Activated naive CD4-positive, alpha-beta T cell treated with anti-CD3 and anti-CD28 coated beads, Interleukin-2, amount 50 U/mL, for 72 hours (primary cell): ENCODE measurements around the gene SEC62. TPM values are rescaled to one million over a fixed set of nuclear protein-coding genes. Genes with fewer than 3 reads are reported as not detected.

Experiments
- ATAC-seq, 2 donors: fragments of 150-1000 bp; cut with Tn5 transposase; 2 replicates each; pipeline ENCODE4 v1.10.0; 2021; ENCODE audit warnings: mild to moderate bottlenecking in 2 of 2, moderate library complexity in 2 of 2
- DNase-seq, 2 donors: peaks; one replicate each; pipeline ENCODE4 v3.0.0; 2021 to 2022; ENCODE audit warnings: low spot score in 2 of 2
- H3K27ac Mint-ChIP-seq, 2 donors: one replicate each; pipeline ENCODE4 v1.8.0; 2022; ENCODE audit warnings: mild to moderate bottlenecking in 2 of 2, mixed read lengths in 2 of 2
- H3K36me3 Mint-ChIP-seq, 2 donors: one replicate each; pipeline ENCODE4 v1.8.0; 2022; ENCODE audit warnings: mixed read lengths in 2 of 2
- H3K9me3 Mint-ChIP-seq, 2 donors: one replicate each; pipeline ENCODE4 v1.8.0; 2022; ENCODE audit warnings: mixed read lengths in 2 of 2
- total RNA-seq, 2 donors: library from RNA; stranded (reverse); gene quantifications; one replicate each; pipeline ENCODE4 v1.2.3, GENCODE V29; 2022

Gene SEC62
- total RNA-seq, 2 donors from 2014 or later = 52.1 to 81.9 TPM

- H3K27ac Mint-ChIP-seq = peak within 1 kb of the TSS in 1 of 2 donors; percentile 35
- DNase-seq (peak; percentile 89), ATAC-seq (peak; percentile 92 to 94)
- peaks cover 0 to 5% of the 10 kb centered on the region in 2 donors for H3K9me3 Mint-ChIP-seq
- peaks cover 0 to 5% of the 10 kb centered on the region in 2 donors for H3K36me3 Mint-ChIP-seq
These were observed 71.1 kb downstream of the SEC62 start, which contains the start of gene GPR160 for GRCh38 chr3:170037463-170038433. GPR160 (plus strand) TSS chr3:170037995; CDS start chr3:170083973, 45,978 bp downstream.

GRCh38 chr3:170038434-170039110, 72.0 kb downstream of the SEC62 start:
- DNase-seq (peak in 1 of 2 donors; percentile 29), ATAC-seq (peak; percentile 6 to 14)
- Mint-ChIP-seq H3K36me3 (peaks cover 0 to 4% of the 10 kb centered on the region in 2 donors), H3K9me3 (peaks cover 0 to 4% of the 10 kb centered on the region in 2 donors), H3K27ac (peak overlapping the region in 1 of 2 donors; percentile 35)

GRCh38 chr3:170040418-170040817, 73.8 kb downstream of the SEC62 start:
- DNase-seq = no peak
- H3K36me3 Mint-ChIP-seq = no peaks in the 10 kb centered on the region
- no peak overlapping the region for H3K27ac Mint-ChIP-seq
- no peaks in the 10 kb centered on the region for H3K9me3 Mint-ChIP-seq
- no peak for ATAC-seq

DNA sequence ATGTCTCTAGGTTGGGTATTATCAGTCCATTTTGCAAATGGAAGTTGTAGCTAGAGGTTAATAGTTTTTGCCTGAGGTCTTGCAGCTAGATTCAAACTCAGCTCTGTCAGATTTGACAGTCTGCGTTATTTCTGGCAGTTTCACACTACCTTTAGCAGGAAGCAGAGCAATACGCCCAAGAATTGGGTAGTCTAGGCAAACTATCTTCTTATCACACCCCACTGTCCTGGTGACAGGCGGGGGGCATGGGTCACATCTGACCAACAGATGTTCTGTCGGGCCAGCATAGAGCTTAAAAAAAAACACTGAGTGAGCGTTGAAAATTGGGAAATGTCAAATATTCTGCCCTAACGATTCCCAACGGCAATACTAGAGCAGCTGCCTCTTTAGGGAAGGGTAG, 76.9 kb downstream of the SEC62 start:
- no peak overlapping the region for H3K27ac Mint-ChIP-seq
- no peaks in the 10 kb centered on the region for H3K9me3 Mint-ChIP-seq
- ATAC-seq (no peak), DNase-seq (no peak)
- no peaks in the 10 kb centered on the region for H3K36me3 Mint-ChIP-seq

DNA sequence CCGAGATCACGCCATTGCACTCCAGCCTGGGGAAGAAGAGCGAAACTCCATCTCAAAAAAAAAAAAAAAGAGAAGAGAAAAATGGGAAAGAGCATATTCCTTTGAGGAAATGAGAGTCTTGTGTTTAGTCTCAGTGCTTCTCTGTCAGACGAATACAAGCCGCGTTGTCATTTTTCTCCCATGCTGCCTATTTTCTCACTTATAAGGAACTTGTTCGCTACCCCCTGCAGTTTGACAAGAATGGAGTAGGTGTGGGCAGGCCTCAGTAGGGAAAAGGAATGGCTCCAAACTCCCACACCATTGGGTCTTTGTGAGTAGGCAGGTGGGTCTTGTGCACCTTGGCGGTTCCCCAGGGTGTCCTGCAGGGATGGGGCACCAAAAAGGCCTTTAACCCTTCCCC, 77.7 kb downstream of the SEC62 start:
- DNase-seq (no peak), ATAC-seq (no peak)
- no peak overlapping the region for H3K27ac Mint-ChIP-seq
- H3K9me3 Mint-ChIP-seq = no peaks in the 10 kb centered on the region
- no peaks in the 10 kb centered on the region for H3K36me3 Mint-ChIP-seq

DNA sequence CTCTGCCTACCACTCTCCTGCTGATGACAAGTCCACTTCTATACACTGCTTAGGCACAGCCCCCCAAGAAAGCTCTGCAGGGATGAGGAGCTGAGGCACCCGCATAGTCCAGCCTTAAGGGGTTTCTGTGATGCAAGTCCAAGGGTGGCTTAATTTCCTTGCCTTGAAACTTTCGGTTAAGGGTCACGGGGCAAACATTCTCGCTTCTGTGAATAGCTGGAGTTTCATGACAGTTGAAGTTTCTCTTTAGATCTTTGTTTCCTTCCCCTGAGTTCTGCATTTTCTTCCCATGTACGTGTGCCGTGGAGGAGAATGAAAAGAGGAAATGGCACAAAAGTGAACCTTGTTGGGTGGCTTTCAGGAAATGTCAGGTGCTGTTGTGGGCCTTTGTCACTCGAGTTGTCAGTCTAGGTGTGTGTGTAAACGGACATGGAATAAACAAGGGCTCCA, 78.2 kb downstream of the SEC62 start:
- Mint-ChIP-seq H3K36me3 (no peaks in the 10 kb centered on the region), H3K9me3 (no peaks in the 10 kb centered on the region), H3K27ac (no peak overlapping the region)
- ATAC-seq (peak in 1 of 2 donors; percentile 45), DNase-seq (no peak)

GRCh38 chr3:170046269-170047132, 79.9 kb downstream of the SEC62 start:
- H3K27ac Mint-ChIP-seq = no peak overlapping the region
- ATAC-seq (no peak), DNase-seq (no peak)
- no peaks in the 10 kb centered on the region for H3K9me3 Mint-ChIP-seq
- H3K36me3 Mint-ChIP-seq = no peaks in the 10 kb centered on the region

GRCh38 chr3:170047133-170047404, 80.5 kb downstream of the SEC62 start:
- Mint-ChIP-seq H3K9me3 (no peaks in the 10 kb centered on the region), H3K36me3 (no peaks in the 10 kb centered on the region), H3K27ac (no peak overlapping the region)
- ATAC-seq (no peak), DNase-seq (no peak)

Other genes with a start within 250 kb of the SEC62 start
- gene TERC, start 201.7 kb upstream of the SEC62 start, total RNA-seq = 10 to 100 TPM in 1 of 2 donors, 1 to 10 TPM in 1; 8.5 to 10.2 TPM
- gene ACTRT3, start 197.2 kb upstream of the SEC62 start, total RNA-seq = 1 to 10 TPM in 1 of 2 donors, under 1 TPM in 1; 0.19 to 2.1 TPM
- gene MYNN, start 193.4 kb upstream of the SEC62 start, total RNA-seq = 10 to 100 TPM; 13.3 to 16.7 TPM
- under 1 TPM; 0.21 to 0.32 TPM for gene LRRIQ4, start 153.9 kb upstream of the SEC62 start, total RNA-seq
- gene LRRC34, start 153.9 kb upstream of the SEC62 start, total RNA-seq = 1 to 10 TPM; 2.1 to 3.2 TPM
- not detected for gene LRRC31, start 96.9 kb upstream of the SEC62 start, total RNA-seq
- gene SAMD7, start 55.2 kb upstream of the SEC62 start, total RNA-seq = not detected
- gene GPR160, start 71.2 kb downstream of the SEC62 start, total RNA-seq = 10 to 100 TPM in 1 of 2 donors, 1 to 10 TPM in 1; 7.2 to 13.2 TPM
- gene PHC3, start 214.9 kb downstream of the SEC62 start, total RNA-seq = 10 to 100 TPM; 62.0 to 85.5 TPM